CD4-positive, alpha-beta T cell treated with Interleukin-1 beta for 1 hour (primary cell): ENCODE results near the gene MATN4.
A peak's percentile ranks its signal among the peaks of the same experiment; 100 is the strongest.

Source experiments
- DNase-seq, 2 donors: peaks; one replicate each; pipeline ENCODE4 v3.0.0-alpha.2; 2020 to 2022

MATN4 gene

GRCh38 chr20:45289942-45290676, 18.0 kb downstream of the MATN4 start:
- no peak for DNase-seq

- DNase-seq: no peak
Measured at GRCh38 chr20:45288860-45289259, 19.2 kb downstream of the MATN4 start.

- DNase-seq: no peak
Measured at GRCh38 chr20:45288376-45288775, 19.7 kb downstream of the MATN4 start.

GRCh38 chr20:45283551-45284057, 24.5 kb downstream of the MATN4 start:
- no peak for DNase-seq

GRCh38 chr20:45282700-45283550, 25.2 kb downstream of the MATN4 start:
- no peak for DNase-seq

GRCh38 chr20:45279992-45280391, 28.1 kb downstream of the MATN4 start:
- DNase-seq: no peak

- DNase-seq: no peak
Measured at GRCh38 chr20:45275338-45275737, 32.8 kb downstream of the MATN4 start.

- no peak for DNase-seq
Measured at GRCh38 chr20:45269754-45270270, 38.3 kb downstream of the MATN4 start.

GRCh38 chr20:45269056-45269455, 39.0 kb downstream of the MATN4 start:
- DNase-seq: no peak

- no peak for DNase-seq
Measured at GRCh38 chr20:45268531-45268930, 39.6 kb downstream of the MATN4 start.

- DNase-seq: no peak
Measured at GRCh38 chr20:45266977-45267376, 41.1 kb downstream of the MATN4 start.

- no peak for DNase-seq
Measured at GRCh38 chr20:45263556-45264266, 44.4 kb downstream of the MATN4 start.

- no peak for DNase-seq
Measured at GRCh38 chr20:45258664-45259063, 49.4 kb downstream of the MATN4 start.

- DNase-seq: no peak
Measured at GRCh38 chr20:45258259-45258658, 49.8 kb downstream of the MATN4 start.

GRCh38 chr20:45257711-45258110, 50.4 kb downstream of the MATN4 start:
- no peak for DNase-seq

- no peak for DNase-seq
Measured at GRCh38 chr20:45257161-45257560, 50.9 kb downstream of the MATN4 start.

GRCh38 chr20:45254383-45255262, 53.5 kb downstream of the MATN4 start, which contains the start of gene SLPI:
Gene SLPI (minus strand): TSS chr20:45254564. CDS start chr20:45254543, 21 bp downstream.
- peak in 1 of 2 donors; percentile 0 for DNase-seq

- DNase-seq: no peak
Measured at GRCh38 chr20:45253261-45253660, 54.8 kb downstream of the MATN4 start.

GRCh38 chr20:45251884-45252560, 56.1 kb downstream of the MATN4 start:
- no peak for DNase-seq

GRCh38 chr20:45248609-45249008, 59.5 kb downstream of the MATN4 start:
- no peak for DNase-seq

- no peak for DNase-seq
Measured at GRCh38 chr20:45247865-45248264, 60.2 kb downstream of the MATN4 start.
